H1 (cell line): ENCODE data around the gene LRRC28.

Source experiments
- MAFK ChIP-seq: IDR thresholded peaks from 2 replicates; pipeline ENCODE4 v1.6.1; 2012; ENCODE audit warnings: low read depth, mild to moderate bottlenecking, improper control_type of control experiment, low read length
- RAD21 ChIP-seq, 2 experiments: IDR thresholded peaks in 1 of 2; conservative IDR thresholded peaks in 1 of 2; 2 replicates each; pipeline ENCODE4 v1.6.1; 2011; ENCODE audit warnings: low read depth in 2 of 2, low read length in 2 of 2, improper control_type of control experiment in 1 of 2, inconsistent platforms in 1 of 2, mild to moderate bottlenecking in 1 of 2, moderate library complexity in 1 of 2

DNA sequence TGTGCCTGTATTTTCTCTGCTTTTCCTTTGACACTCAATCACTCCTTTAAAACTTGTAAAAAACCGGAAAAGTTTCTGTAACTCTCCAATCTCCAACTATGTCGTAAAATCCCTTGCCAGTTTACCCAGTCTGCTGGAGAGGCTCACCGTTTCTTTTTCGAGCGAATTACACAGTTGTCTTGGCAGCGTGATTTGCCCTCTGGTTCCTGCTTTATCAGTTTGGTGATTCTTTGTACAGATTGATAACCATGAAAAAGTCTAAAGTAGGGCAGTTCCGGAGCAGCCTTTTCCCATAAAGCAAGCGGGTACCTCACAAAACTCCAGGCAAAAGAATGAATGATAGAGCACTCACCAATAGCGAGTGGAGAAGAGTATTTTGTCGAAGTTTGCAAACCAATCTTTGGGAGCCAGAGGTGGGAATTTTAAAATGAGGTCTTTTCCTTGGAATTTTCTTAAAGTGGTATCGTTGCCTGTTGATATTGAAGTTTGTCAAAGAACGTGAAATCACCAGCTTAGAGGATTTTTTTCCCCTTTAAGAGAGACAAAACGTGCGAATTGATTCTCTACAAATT, 1.9 kb upstream of the LRRC28 start, which contains the start of gene TTC23:
- no peak for TF ChIP-seq RAD21 (IDR thresholded peaks at IDR 0.05 in 1 of 2, conservative IDR thresholded peaks at IDR 0.05 in 1 of 2; ENCODE audit: low read depth in 2 of 2, low read length in 2 of 2)
- no peak for TF ChIP-seq MAFK
